MV-4-11 (cell line): Measurements from ENCODE around the gene SNRPA.
"Not testable (repeated sequence)": the region's sequence is repeated elsewhere in the genome, so short reads cannot be mapped to it uniquely, and the experiment has no call there.

ENCODE experiments used
- DNase-seq: peaks from one replicate; lab custom pipeline; 2025; lab: John Stamatoyannopoulos, UW

SNRPA gene

DNA sequence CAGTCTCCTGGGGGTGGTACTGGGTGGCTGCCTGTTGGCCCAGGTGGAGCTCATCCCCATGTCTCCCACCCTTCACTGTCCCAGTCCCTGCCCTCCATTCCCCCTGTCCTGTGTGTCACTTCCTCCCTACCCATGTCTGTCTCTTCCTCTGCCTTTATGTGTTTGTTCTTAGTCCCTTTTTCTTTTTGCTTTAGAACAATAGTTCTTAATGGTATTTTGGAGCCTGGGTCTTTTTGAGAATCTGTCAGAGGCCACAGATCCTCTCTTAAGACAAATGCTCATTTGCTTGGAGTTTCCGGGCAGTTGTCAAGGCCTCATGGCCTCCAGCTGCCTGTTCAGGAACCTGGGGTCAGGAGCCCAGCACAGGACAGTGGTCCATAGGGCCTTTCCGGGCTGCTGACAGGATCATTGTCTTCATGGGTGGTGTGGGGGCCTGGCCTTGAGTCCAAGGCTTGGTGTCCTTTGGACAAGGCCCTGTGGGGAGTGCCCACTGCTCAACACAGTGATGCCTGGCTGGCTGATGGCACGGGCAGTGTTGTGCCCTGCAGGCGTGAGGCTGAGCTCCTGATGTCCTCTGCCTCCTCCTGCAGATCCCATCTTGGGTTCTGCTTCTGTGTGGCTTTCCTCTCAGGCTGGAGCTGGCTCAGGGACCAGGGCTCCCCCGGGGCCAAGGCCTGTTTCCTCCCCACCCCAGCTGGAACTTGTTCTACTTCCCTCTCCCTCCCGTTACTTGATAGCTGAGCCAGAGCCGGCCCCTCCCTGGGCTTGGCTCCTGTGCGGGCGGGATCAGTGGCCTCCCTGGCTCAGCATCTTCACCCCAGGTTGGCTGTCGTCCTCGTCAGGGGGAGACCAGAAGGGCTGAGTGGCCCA is 51.5 kb downstream of the SNRPA start:
- DNase-seq: peak; percentile 51

DNA sequence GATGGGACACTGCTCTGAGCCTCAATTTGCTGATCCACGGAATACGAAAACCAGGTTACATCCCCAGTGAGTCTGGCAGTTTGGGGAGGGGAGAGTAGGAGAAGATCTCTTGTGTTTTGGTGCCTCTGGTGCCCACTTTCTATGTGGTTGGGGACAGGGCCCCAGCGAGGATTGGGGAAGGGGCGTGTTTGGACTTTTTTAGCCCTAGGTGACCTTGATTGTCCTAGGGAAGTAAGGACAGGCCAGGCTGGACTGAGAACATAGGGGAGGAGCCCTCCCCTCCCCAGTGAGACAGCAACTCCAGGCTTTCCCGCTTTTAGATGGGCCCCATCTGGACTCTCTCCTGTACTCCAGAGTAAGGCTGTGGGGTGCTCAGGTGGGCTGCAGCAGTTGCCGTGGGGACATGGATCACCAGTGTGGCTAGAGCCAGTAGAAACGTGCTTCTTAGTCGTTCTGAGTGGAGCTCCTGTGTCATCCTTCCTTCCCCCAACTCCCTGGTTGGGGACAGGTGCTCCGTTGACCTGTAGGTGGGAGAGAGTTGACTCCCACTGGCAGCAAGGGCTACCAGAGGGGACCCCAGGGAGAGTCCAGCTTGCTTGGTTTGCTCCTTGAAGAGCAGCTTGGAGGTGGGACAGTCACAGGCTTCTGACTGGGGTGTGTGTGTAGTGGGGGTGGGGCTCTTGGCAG is 52.3 kb downstream of the SNRPA start:
- DNase-seq: no peak

DNA sequence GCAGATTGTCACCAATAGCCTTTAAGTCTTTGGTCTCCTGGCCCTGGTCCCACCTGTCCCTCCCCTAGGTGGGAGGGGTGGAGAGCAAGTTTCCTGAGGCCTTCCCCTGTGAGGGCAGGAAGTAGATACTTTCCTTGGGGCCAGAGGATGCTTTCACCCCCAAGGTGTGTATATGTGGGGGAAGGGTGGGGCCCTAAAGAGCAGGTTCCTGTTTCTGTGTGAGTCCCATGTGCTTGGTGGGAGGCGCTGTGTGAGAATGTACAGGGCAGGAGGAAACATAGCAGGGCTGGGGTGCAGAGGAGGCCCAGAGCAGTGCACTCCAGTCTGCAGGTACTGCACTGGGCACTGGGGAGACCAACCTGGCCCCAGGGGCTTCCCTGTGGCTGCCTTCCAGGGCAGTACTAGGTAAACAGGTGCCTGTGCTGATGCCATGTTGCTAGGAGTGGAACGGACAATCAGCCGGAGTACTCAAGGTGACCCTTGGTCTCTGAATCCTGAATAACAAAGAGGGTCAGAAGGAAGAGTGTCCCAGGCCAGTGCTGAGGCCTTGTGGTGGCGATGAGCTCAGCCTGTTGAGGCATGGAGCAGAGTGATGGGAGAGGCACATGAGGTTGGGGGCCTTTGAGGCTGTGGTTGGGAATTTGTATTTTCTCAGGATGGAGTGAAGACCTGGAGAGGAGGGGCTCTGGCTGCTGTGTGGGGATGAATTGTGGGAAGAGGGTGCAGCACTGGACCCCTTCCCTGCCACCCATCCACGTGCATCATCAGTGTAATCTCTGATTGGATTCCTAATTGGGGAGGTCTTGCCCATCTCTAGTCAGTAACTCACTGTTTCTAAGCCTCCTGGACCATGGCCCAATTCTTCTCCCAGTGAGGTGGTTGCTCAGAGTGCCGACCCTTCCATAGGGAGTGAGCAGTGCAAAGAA is 53.1 kb downstream of the SNRPA start:
- no peak for DNase-seq

DNA sequence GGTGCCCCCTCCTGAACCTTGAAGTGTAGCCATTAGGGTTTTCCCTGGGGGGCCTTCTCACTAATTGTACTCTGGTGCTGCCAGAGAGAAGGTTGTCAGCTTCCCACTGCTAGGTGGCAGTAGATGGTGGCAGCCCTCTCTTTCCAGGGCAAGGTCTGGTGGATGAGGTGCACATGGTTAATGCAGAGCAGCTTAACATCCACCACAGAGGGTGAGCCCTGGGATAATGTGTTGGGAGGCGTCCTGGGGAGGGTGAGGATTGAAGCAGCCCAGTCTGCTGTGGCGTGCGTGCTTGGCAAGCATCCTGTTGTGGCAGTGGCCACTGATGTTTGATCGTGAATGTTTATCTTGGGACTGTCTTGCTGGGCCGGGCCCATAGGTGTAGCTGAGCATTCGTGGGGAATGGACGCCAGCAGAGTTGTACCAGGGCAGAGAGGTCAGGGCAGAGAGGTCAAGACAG is 53.8 kb downstream of the SNRPA start:
- no peak for DNase-seq

DNA sequence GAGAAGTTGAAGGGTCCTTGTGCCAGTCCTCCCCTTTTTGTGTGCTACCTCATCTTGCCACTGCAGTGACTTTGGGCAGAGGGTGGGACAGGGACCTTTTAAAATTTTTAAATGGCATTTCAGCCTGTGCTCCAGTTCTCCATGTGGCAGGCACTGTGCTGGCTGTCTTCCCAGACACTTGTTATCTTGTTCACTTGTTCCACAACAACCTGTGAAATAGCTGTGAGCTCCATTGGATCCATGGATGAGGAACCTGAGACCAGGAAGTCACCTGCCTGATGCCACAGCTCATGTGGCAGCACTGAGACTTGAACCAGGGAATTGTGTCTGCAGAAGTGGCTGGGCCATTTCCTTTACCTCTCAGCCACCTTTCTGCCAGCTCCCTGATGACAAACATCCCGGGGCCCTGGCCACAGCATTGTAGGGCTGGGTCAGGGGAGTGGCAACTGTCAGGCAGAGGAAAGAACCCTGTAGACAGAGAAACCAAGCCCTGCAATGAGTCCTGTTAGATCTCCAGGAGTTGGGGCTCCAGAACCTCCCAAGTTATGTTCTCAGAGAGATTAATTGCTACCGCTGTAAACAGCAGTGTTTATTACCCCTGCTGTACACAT is 54.4 kb downstream of the SNRPA start:
- DNase-seq: no peak

DNA sequence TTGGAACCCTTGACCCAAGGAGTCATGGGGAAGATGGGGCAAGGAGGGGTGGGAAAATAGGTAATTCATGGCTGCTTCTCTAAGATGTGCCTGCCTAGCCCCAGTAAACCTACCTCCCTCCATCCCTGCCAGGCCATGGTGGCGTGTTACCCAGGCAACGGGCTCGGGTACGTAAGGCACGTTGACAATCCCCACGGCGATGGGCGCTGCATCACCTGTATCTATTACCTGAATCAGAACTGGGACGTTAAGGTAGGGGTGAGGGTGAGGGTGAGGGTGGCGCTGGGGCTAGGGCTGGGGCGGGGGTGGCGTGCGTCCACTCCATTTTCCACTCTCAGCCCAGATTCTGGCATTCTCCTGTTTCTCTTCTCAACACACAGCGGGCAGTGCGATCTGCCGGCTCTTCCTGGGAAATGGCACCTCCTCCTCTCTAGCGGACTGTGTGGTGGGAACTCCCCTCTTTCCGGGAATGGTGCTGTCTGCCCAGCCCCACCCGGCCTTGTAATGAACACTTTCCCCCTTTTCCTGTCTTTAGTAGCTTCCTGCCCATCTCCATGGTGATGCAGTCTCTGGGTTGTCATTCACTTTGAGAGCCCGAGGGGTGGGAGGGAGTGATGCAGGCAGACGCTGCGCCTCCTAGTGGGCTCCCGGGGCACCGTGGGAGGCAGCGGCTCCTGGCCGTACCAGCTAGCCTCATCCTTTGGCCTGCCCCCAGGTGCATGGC is 55.6 kb downstream of the SNRPA start:
- peak; percentile 66 for DNase-seq

DNA sequence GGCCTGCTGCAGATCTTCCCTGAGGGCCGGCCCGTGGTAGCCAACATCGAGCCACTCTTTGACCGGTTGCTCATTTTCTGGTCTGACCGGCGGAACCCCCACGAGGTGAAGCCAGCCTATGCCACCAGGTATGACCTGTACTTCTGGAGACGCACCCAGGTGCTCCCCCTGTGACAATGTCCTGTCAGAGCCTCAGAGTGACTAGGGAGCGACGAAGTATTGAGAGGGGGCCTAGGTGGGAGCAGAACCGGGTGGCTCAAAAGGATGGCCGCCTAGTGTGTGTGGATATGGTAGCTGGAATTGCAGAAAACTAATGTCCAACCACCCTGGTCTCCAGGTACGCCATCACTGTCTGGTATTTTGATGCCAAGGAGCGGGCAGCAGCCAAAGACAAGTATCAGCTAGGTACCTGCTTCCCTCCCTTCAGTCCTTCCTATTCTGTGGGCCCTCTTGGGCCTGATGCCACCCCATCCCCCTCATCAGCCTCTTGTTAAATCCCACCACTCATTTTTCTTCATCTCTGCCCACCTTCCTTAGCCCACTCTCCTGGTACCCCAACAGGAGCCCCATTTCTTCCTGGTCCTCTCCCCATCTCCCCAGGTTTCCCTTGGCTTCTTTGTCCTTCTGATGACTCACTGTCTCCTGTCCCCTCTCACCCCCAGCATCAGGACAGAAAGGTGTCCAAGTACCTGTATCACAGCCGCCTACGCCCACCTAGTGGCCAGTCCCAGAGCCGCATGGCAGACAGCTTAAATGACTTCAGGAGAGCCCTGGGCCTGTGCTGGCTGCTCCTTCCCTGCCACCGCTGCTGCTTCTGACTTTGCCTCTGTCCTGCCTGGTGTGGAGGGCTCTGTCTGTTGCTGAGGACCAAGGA is 56.4 kb downstream of the SNRPA start:
- DNase-seq: no peak

DNA sequence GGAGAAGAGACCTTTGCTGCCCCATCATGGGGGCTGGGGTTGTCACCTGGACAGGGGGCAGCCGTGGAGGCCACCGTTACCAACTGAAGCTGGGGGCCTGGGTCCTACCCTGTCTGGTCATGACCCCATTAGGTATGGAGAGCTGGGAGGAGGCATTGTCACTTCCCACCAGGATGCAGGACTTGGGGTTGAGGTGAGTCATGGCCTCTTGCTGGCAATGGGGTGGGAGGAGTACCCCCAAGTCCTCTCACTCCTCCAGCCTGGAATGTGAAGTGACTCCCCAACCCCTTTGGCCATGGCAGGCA is 57.0 kb downstream of the SNRPA start:
- DNase-seq: no peak

DNA sequence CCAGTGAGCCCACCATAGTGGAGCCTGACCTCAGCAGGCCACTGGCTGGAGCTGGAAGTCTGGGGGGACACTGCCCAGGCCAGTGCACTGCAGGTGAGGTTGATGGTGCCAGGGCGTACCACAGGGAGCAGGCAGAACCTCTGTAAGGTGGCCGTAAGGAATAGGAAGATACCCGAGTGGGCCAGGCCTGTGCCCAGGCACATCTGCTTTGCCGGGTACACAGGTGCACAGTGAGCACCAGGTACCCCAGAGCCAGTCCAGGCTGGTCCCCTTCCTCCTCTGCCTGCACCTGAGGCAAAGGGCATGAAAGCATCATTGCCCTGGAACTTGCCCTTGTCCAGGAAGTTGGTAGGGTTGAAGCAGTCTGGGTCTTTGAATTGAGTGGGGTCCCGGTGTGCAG is 57.5 kb downstream of the SNRPA start:
- DNase-seq: no peak

DNA sequence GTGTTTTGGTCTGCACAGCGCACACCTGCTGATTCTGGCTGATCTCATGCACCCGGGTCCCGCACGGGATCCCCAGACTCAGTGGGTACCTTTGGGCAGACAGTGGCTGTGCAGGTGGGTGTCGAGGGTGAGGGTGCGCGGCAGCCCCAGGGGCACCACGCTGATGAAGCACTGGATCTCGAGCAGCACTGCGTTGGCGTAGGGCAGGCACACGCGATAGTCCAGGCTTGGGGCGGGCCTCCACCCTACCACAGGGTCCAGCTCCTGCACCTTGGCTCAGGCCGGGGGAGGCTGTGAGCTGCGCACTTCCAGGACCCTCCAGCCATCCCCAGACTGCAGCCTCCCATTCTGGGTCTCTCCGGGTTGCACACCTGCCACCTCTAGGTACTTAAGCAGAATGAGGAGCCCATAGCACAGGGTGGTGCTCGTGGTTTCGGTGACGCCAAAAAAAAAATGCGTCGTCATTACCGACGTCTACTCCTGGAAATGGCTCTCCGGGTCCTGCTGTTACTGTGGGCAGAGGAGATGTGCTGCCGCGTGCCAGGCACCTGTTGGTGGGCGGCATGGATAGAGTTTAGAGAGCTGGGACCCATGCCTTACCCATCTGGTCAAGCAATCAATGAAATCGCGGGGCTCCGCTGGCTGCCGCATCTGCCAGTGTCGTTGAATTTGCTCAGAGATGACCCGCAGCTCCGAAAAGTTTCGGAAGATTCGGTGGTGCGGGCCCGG is 58.5 kb downstream of the SNRPA start:
- DNase-seq: no peak

DNA sequence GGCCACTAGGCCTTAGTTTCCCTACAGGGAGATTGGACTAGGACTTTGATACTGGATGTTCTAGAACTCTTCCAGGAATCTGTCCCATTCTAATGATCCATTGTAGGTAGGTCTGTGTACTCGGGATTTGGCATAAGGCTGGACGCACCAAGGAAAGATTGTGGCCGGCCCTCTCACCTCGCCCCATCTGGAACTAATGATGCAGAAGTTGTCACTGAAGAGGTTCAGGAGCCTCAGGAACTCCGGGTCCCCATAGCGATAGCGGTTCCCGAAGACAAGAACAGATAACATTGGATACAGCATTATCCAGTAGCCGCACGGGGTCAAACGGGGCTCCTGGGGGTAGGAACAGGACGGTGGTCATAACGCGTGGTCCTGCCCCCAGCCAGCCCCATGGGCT is 59.2 kb downstream of the SNRPA start:
- DNase-seq: no peak

DNA sequence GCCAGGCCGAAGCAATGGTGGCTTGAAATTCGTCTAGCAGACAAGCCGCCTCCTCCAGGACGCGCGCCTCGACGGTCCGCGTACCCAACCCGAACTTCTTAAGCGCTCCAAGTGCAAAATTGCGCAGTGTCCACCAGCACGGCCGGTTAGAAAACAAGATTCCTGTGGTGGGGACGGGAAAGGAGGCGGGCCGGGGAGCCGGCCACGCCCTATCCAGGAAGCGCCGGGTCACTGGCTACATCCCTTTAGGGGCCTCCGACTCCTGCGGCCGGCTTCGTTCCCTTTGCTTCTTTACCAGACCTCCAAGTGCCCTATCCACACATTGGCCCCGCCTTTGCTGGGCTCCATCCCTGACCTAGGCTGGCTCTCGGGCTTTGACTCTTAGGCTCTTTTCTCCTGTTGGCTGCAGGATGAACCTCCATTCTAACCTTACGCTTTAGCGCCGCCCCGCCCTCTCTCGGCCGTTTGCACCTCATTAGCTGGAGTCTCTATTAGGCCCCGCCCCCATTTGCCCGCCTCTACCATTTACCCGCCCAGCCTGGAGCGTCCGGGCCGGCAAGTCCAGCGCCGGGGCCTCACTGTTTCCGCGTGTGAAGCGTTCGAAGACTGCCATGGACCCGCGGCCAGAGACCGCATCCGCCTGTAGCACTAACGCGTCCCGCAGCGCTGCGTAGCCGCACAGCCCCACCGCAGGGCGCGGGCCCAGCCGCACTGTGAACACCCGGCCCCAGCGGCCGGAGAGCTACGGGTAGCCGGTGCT is 59.8 kb downstream of the SNRPA start:
- DNase-seq: peak; percentile 96

DNA sequence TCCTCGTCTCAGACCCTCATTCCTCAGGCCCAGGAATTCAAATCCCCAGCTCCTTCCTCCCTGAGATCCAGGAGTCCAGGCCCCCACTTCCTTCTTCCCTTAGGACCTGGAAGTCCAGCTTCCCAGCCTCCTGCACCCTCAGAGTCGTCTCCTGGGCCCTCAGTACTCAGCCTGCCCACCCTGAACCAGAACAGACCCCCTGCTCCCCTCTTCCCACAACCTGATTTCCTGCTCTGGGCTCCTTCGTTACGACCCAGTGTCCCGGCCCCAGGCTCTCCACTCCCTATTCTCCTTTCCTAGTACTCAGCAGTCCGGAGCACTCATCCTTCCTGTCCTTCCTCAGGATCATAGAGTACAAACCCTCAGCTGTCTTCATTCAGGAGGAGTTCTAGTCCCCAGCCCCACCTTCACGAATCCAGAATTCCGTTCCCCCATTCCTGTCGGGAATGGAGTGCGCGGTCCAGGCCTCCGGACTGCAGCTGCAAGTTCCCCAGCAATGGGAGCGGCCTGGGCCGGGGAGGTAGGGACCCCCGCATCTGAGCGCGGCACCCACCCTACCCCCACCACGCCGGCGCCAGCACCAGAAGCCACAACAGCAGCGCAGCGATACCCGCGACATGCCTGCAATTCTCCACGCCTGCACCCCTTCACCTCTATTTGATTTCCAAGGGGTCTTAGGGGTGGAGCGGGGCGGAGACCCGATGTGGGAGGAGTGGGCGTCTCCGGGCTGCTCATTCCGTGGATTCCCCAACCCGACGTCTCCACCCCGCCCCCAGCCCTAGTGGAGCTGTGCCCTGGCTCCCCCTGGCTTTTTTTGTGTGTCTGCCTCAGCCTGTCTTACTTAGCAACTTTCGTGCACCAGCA is 60.7 kb downstream of the SNRPA start:
- DNase-seq: peak; percentile 45

DNA sequence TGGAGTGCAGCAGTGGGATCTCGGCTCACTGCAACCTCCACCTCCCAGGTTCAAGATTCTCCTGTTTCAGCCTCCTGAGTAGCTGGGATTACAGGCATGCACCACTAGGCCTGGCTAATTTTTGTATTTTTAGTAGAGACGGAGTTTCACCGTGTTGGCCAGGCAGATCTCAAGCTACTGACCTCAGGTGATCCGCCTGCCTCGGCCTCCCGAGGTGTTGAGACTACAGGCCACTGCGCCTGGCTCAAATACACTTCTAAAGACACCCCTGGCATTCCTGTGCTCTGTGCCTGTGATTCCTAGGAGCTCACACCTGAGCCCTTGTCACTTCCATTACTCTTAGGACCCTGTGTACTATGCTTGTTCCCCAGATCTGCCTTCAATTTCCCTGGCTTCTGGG is 61.6 kb downstream of the SNRPA start:
- DNase-seq: not testable (repeated sequence)

DNA sequence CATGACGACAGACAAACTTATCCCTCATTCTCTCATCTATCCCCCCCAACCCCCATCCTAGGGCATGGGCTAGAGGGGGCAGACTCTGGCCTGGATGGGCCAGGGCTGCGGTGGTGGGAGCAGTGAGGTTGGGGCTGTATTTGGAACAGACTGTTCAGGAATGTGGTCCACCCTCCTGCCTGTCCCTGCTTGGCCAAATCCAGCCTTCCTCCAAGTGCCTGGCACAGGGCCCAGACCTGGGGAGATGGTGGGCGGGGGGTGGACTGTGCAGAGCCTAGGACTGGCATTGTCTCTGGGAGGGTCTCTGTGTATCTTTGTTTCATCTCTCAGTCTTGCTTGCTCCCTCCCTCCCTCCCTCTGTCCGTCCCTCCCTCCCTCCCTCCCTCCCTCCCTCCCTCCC is 62.2 kb downstream of the SNRPA start:
- no peak for DNase-seq
